Measurements from ENCODE around the gene COQ2.
"Not testable (repeated sequence)": the region's sequence is repeated elsewhere in the genome, so short reads cannot be mapped to it uniquely, and the experiment has no call there.

Gene COQ2

GRCh38 chr4:83284193-83285054, at the start of gene COQ2:
COQ2 (minus strand) TSS chr4:83284798; CDS start chr4:83284764, 34 bp downstream.
- peak; percentile 93 for DNase-seq (ENCODE audit: low spot score)

- DNase-seq (ENCODE audit: low spot score), result no peak
These were observed 47.4 kb upstream of the COQ2 start for GRCh38 chr4:83331956-83332355.

- DNase-seq (ENCODE audit: low spot score), result no peak
These were observed 45.0 kb upstream of the COQ2 start for GRCh38 chr4:83329521-83330110.

GRCh38 chr4:83328521-83329187, 44.1 kb upstream of the COQ2 start:
- no peak for DNase-seq (ENCODE audit: low spot score)

GRCh38 chr4:83326546-83326945, 41.9 kb upstream of the COQ2 start:
- no peak for DNase-seq (ENCODE audit: low spot score)

- DNase-seq (ENCODE audit: low spot score), result not testable (repeated sequence)
These were observed 40.7 kb upstream of the COQ2 start for GRCh38 chr4:83325306-83325705.

- DNase-seq (ENCODE audit: low spot score), result no peak
These were observed 38.5 kb upstream of the COQ2 start for GRCh38 chr4:83323136-83323535.

GRCh38 chr4:83320548-83320947, 36.0 kb upstream of the COQ2 start:
- DNase-seq (ENCODE audit: low spot score), result no peak

GRCh38 chr4:83318666-83319065, 34.1 kb upstream of the COQ2 start:
- no peak for DNase-seq (ENCODE audit: low spot score)

- no peak for DNase-seq (ENCODE audit: low spot score)
These were observed 33.1 kb upstream of the COQ2 start for GRCh38 chr4:83317671-83318070.

GRCh38 chr4:83316459-83317165, 32.0 kb upstream of the COQ2 start:
- DNase-seq (ENCODE audit: low spot score), result no peak

- DNase-seq (ENCODE audit: low spot score), result no peak
These were observed 30.8 kb upstream of the COQ2 start for GRCh38 chr4:83315341-83315870.

GRCh38 chr4:83308672-83309071, 24.1 kb upstream of the COQ2 start:
- no peak for DNase-seq (ENCODE audit: low spot score)

GRCh38 chr4:83307920-83308319, 23.3 kb upstream of the COQ2 start:
- DNase-seq (ENCODE audit: low spot score), result no peak

- no peak for DNase-seq (ENCODE audit: low spot score)
These were observed 20.6 kb upstream of the COQ2 start for GRCh38 chr4:83305187-83305586.

GRCh38 chr4:83297548-83298260, 13.1 kb upstream of the COQ2 start:
- DNase-seq (ENCODE audit: low spot score), result no peak

GRCh38 chr4:83293305-83294046, 8.9 kb upstream of the COQ2 start:
- DNase-seq (ENCODE audit: low spot score), result no peak

GRCh38 chr4:83290059-83290774, 5.6 kb upstream of the COQ2 start:
- not testable (repeated sequence) for DNase-seq (ENCODE audit: low spot score)

- DNase-seq (ENCODE audit: low spot score), result not testable (repeated sequence)
These were observed 3.8 kb upstream of the COQ2 start for GRCh38 chr4:83288381-83288780.

- DNase-seq (ENCODE audit: low spot score), result peak; percentile 40
These were observed 433 bp upstream of the COQ2 start for GRCh38 chr4:83285055-83285407.

Data from germinal center (tissue), 1 donor.